OCI-LY3 (cell line): ENCODE measurements around the gene NCK2.

Experiments used
- EZH2phosphoT487 ChIP-seq: fragments of 200-600 bp; shearing (Covaris generic); IDR thresholded peaks from 2 replicates; pipeline ENCODE4 v1.6.1; 2018; ENCODE audit warnings: antibody characterized with exemption, mixed run types, low read depth
- TF ChIP-seq, protein P1 (sequence below): fragments of 200-600, 300-600 bp; sonication (generic); IDR thresholded peaks from 2 replicates; pipeline ENCODE4 v1.5.1; 2014; ENCODE audit warnings: antibody characterized with exemption, low read length, low read depth

DNA sequence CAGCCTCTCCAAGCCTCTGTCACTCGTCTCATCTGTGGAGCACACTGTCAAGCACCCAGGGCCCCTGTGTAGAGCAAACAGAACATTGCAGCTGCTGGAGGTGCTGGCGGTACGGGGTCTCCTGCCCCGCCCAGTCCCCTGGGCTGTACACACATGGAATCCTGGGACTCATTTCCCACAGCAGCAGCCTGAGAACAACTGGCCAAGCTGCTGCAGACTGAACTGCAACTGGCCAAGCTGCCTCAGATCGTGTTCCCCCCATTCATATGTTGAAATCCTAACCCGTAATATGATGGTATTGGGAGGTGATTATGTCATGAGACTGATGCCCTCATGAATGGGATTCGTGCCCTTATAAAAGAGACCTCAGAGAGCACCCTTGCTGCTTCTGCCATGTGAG lies 130.5 kb downstream of the NCK2 start:
- TF ChIP-seq, protein P1, sequence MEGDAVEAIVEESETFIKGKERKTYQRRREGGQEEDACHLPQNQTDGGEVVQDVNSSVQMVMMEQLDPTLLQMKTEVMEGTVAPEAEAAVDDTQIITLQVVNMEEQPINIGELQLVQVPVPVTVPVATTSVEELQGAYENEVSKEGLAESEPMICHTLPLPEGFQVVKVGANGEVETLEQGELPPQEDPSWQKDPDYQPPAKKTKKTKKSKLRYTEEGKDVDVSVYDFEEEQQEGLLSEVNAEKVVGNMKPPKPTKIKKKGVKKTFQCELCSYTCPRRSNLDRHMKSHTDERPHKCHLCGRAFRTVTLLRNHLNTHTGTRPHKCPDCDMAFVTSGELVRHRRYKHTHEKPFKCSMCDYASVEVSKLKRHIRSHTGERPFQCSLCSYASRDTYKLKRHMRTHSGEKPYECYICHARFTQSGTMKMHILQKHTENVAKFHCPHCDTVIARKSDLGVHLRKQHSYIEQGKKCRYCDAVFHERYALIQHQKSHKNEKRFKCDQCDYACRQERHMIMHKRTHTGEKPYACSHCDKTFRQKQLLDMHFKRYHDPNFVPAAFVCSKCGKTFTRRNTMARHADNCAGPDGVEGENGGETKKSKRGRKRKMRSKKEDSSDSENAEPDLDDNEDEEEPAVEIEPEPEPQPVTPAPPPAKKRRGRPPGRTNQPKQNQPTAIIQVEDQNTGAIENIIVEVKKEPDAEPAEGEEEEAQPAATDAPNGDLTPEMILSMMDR, result no peak
- no peak for TF ChIP-seq EZH2phosphoT487
